Skeletal muscle satellite cell (primary cell): ENCODE data around the gene ZNF611.

ENCODE experiments used
- H3K27me3 ChIP-seq: 2 replicates; pipeline ENCODE4 v1.7.0; 2013; ENCODE audit warnings: low read length; ENCODE audit not compliant: control insufficient read depth, insufficient read depth
- H3K36me3 ChIP-seq: 2 replicates; pipeline ENCODE4 v1.7.0; 2013; ENCODE audit warnings: mild to moderate bottlenecking, control low read depth, low read length; ENCODE audit not compliant: insufficient read depth
- H3K4me1 ChIP-seq: 2 replicates; pipeline ENCODE4 v1.7.0; 2013; ENCODE audit warnings: low read length; ENCODE audit not compliant: control insufficient read depth, insufficient read depth
- H3K4me2 ChIP-seq: 2 replicates; pipeline ENCODE4 v1.7.0; 2013; ENCODE audit warnings: mild to moderate bottlenecking, low read length
- H3K4me3 ChIP-seq: 2 replicates; pipeline ENCODE4 v1.7.0; 2013; ENCODE audit warnings: low read length
- H3K9ac ChIP-seq: 2 replicates; pipeline ENCODE4 v1.7.0; 2013; ENCODE audit warnings: mild to moderate bottlenecking, low read depth, low read length, moderate library complexity
- H3K9me3 ChIP-seq: replicated peaks from 2 replicates; pipeline ENCODE4 v1.7.0; 2013; ENCODE audit warnings: mild to moderate bottlenecking, control low read depth, low read length

Gene ZNF611

DNA sequence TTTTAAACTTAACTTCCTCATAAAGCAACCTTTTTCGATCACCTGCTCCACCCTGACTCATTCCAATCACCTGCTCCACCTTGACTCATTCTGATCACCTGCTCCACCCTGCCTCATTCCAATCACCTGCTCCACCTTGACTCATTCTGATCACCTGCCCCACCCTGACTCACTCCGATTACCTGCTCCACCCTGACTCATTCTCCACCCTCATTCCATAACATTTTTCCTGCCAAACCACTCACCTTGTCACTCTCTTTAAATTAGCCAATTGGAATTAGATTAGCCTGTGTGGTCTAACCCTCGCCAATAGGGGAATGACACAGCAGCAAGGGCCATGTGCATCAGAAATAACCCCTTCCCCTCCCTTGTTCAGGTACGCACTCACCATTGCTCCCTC, 64.8 kb downstream of the ZNF611 start:
- Histone ChIP-seq H3K4me1 (peaks cover 3% of the 10 kb centered on the region), H3K4me2 (no peak overlapping the region)

DNA sequence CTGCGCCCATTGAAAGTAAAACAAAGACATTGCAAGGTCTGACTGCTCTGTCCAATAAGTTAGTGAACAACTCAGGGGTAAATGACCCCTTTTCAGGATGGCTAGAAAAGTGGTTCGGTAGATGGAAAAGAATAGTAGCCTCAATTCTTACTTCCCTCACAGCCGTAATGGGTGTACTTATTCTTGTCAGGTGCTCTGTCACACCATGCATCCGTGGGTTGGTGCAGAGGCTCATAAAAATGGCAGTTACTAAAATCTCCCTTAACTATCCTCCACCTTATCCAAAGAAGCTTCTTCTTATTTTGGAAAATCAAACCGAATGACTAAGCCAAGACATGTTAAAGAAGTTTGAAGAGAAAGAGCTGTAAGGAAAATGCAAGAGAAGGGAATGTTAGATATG, 65.3 kb downstream of the ZNF611 start:
- Histone ChIP-seq H3K36me3 (no peaks in the 10 kb centered on the region), H3K9ac (no peak overlapping the region), H3K9me3 (no peaks in the 10 kb centered on the region), H3K27me3 (no peaks in the 10 kb centered on the region), H3K4me3 (no peak overlapping the region), H3K4me1 (peaks cover 3% of the 10 kb centered on the region), H3K4me2 (no peak overlapping the region)

More for the DNA sequence above, 64.8 kb downstream of the ZNF611 start:
- H3K4me3 ChIP-seq = no peak overlapping the region
- H3K27me3 ChIP-seq = no peaks in the 10 kb centered on the region
- no peak overlapping the region for H3K9ac ChIP-seq
- no peaks in the 10 kb centered on the region for H3K36me3 ChIP-seq
- H3K9me3 ChIP-seq = no peaks in the 10 kb centered on the region

DNA sequence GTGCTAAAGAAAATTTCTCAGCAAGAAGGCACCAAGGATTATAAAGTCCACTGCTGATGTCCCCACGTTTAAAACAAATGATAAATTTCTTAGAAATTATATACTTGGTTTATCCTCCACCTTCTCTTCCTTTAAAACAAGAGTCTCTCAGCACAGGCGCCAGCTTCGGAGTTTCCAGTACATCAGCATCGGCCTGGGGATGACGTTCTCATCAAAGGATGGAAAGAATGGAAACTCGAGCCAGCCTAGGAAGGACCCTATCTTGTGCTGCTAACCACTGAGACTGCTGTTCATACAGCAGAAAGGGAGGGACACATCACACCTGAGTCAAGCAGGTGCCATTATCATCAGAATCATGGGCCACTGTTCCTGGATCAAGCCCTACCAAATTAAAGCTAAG, 66.9 kb downstream of the ZNF611 start:
- H3K4me3 ChIP-seq = no peak overlapping the region
- H3K4me1 ChIP-seq = peaks cover 3% of the 10 kb centered on the region
- H3K27me3 ChIP-seq = no peaks in the 10 kb centered on the region
- no peaks in the 10 kb centered on the region for H3K9me3 ChIP-seq
- H3K9ac ChIP-seq = no peak overlapping the region
- H3K36me3 ChIP-seq = no peaks in the 10 kb centered on the region
- H3K4me2 ChIP-seq = no peak overlapping the region

DNA sequence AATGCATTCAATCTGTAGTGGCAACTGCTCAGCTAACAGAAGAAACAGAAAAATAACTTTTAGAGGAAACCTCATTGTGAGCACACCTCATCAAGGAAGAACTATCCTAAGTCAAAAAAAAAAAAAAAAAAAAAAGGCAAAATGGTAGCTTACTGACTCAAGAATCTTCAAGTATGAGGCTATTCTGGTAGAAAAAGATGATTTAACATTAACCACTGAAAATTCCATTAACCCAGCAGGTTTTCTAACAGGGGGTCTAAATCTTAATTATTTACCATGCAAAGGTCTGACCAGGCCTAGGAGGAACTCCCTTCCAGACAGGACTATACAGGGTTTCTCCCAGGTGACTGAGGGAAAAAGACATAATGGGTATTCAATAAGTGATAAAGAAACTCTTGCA, 68.3 kb downstream of the ZNF611 start:
- H3K4me2 ChIP-seq = no peak overlapping the region
- H3K4me3 ChIP-seq = no peak overlapping the region
- H3K9ac ChIP-seq = no peak overlapping the region
- no peaks in the 10 kb centered on the region for H3K27me3 ChIP-seq
- H3K36me3 ChIP-seq = peaks cover 6% of the 10 kb centered on the region
- H3K9me3 ChIP-seq = no peaks in the 10 kb centered on the region
- peaks cover 3% of the 10 kb centered on the region for H3K4me1 ChIP-seq

DNA sequence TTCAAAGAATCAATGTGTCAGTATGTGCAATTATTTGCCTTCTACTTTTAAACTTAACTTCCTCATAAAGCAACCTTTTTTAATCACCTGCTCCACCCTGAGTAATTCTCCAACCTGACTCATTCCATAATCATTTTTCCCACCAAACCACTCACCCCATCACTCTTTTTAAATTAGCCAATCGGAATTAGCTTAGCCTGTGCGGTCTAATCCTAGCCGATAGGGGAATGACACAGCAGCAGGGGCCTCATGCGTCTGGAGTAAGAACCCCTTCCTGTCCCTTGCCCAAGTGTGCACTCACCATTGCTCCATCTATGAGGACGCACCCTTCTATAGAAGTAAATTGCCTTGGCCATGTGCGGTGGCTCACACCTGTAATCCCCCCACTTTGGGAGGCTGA, 69.3 kb downstream of the ZNF611 start:
- Histone ChIP-seq H3K4me2 (no peak overlapping the region), H3K9me3 (no peaks in the 10 kb centered on the region), H3K27me3 (no peaks in the 10 kb centered on the region), H3K36me3 (peaks cover 8% of the 10 kb centered on the region), H3K4me3 (no peak overlapping the region), H3K9ac (no peak overlapping the region), H3K4me1 (peaks cover 9% of the 10 kb centered on the region)

DNA sequence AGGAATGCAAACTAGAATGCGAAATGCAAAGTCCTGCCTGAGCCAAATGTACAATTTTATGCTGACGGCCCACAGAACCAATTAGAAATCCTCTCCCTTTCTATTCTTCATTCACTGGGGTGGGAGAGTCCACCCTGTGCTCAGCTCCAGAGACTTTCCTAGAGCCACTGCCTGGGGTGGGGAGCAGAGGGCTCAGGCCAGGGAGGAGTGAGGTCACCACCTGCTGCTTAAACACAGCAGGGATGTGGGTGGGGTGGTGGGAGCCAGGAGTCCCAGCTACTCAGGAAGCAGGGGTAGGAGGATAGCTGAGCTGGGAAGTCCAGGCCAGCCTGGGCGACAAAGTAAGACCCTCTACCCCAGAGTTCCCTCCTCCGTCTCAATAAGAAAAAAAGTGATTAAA, 69.8 kb downstream of the ZNF611 start:
- H3K4me1 ChIP-seq = peaks cover 9% of the 10 kb centered on the region
- no peak overlapping the region for H3K4me3 ChIP-seq
- no peak overlapping the region for H3K9ac ChIP-seq
- H3K9me3 ChIP-seq = no peaks in the 10 kb centered on the region
- no peak overlapping the region for H3K4me2 ChIP-seq
- no peaks in the 10 kb centered on the region for H3K27me3 ChIP-seq
- H3K36me3 ChIP-seq = peaks cover 11% of the 10 kb centered on the region

DNA sequence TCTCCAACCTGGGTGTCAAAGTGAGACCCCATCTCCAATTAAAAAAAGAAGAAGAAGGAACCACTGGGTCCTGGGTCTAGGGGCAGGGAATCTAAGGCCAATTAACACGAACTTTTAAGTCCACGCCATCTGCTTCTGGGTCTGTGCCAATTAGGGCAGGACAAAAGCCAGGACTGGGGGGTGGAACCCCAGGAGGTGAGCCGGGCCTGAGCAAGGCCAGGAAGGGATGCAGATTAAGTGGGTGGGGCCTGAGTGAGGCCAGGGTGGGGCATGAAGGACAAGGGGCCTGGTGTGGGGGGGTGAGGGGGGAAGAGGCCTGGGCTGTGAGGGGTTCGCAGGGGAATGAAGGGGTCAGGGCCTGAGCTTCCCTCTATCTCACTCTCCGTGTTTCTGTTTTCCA, 70.4 kb downstream of the ZNF611 start:
- Histone ChIP-seq H3K36me3 (peaks cover 14% of the 10 kb centered on the region), H3K9me3 (no peaks in the 10 kb centered on the region), H3K27me3 (no peaks in the 10 kb centered on the region)

DNA sequence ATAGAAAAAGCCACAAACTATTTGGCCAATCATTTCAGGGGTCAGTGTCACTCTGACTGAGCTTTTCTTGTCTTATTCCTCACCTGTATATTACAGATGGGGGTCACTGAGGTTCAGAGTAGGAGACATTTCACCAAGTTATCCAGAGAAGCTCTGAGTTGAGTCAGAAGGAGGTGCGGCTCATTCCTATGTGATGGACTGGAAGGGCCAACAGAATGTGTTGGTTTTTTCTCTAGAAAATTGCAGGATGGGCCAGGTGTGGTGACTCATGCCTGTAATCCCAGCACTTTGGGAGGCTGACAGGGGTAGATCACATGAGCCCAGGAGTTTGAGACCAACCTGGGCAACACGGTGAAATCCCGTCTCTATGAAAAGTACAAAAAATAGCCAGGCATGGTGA, 72.2 kb downstream of the ZNF611 start:
- Histone ChIP-seq H3K4me3 (no peak overlapping the region), H3K27me3 (no peaks in the 10 kb centered on the region), H3K4me1 (peaks cover 9% of the 10 kb centered on the region), H3K36me3 (peaks cover 26% of the 10 kb centered on the region), H3K4me2 (no peak overlapping the region), H3K9ac (no peak overlapping the region), H3K9me3 (no peaks in the 10 kb centered on the region)

More for the DNA sequence above, 70.4 kb downstream of the ZNF611 start:
- Histone ChIP-seq H3K4me2 (no peak overlapping the region), H3K4me1 (peaks cover 9% of the 10 kb centered on the region), H3K4me3 (no peak overlapping the region), H3K9ac (no peak overlapping the region)

DNA sequence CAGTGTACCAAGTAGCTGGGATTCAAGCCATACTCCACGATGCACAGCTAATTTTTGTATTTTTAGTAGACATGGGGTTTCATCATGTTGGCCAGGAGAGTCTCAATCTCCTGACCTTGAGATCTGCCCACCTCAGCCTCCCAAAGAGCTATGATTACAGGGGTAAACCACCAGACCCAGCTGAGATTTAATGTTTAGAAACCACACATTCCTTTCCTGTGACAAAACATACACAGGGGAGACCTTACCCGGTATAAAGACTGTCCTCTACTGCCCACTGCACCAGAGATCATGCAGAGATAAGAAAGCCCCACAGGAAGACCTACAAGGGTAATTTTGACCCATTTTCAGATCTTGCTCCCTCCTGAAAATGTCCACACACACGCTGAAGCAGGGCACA, 73.9 kb downstream of the ZNF611 start:
- Histone ChIP-seq H3K4me3 (no peak overlapping the region), H3K36me3 (peaks cover 29% of the 10 kb centered on the region), H3K9me3 (no peaks in the 10 kb centered on the region), H3K4me1 (peaks cover 9% of the 10 kb centered on the region), H3K9ac (no peak overlapping the region), H3K4me2 (no peak overlapping the region), H3K27me3 (no peaks in the 10 kb centered on the region)

DNA sequence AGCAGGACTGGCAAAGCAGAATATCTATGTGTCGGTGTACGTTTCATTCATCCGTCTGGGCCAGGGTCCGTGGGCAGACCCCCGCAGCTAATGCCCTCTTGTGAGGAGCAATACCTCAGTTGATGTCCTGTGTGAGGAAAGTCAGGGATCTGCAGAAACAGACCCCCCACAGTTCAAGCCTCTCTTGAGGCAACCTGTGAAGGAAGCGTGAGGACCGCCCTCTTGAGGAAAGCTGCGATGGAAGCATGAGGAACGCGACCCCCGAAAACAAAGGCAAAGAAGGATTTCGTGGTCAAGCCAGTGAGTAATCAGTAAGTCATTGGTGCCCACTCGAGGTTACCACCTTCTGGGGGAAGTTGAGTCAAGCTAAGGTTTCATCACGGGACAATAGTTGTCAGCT, 75.8 kb downstream of the ZNF611 start:
- Histone ChIP-seq H3K9me3 (no peaks in the 10 kb centered on the region), H3K27me3 (no peaks in the 10 kb centered on the region), H3K4me3 (no peak overlapping the region), H3K4me2 (no peak overlapping the region), H3K4me1 (peaks cover 6% of the 10 kb centered on the region), H3K36me3 (peaks cover 47% of the 10 kb centered on the region), H3K9ac (no peak overlapping the region)

DNA sequence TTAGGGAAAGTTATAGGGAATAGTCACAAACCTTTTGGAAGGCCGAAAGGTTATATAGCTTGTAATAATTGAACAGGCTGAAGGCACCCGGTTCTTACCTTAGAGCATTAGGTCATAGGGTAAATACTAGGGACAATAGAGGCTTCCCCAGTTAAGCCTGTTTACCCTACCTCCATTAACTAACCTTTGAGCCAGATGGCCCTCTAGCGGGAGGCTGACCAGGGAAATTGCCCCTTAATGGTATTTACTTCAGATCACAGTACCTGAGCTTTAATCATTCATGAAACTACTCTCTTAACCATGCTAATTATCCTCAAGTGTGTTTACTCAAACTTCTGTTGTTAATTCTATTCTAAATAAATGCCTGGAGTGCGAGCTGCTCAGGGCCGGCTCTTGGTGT, 76.2 kb downstream of the ZNF611 start:
- Histone ChIP-seq H3K27me3 (no peaks in the 10 kb centered on the region), H3K9ac (no peak overlapping the region), H3K4me1 (peaks cover 6% of the 10 kb centered on the region), H3K4me2 (no peak overlapping the region), H3K9me3 (no peaks in the 10 kb centered on the region), H3K4me3 (no peak overlapping the region), H3K36me3 (peaks cover 52% of the 10 kb centered on the region)

DNA sequence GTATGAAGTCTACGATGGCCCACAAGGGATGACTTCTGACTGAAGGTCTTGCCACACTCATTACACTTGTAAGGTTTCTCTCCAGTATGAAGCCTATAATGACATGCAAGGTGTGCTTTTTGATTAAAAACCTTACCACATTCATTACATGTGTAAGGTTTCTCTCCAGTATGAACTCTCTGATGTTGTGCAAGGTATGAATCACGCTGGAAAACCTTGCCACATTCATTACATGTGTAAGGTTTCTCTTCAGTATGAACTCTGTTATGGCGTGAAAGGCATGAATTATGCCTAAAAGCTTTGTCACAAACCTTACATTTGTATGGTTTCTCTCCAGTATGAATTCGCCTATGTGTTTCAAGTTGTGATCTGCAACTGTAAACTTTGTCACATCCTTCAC, 81.7 kb downstream of the ZNF611 start:
- Histone ChIP-seq H3K4me1 (peaks cover 11% of the 10 kb centered on the region), H3K4me2 (no peak overlapping the region), H3K27me3 (no peaks in the 10 kb centered on the region), H3K36me3 (peaks cover 55% of the 10 kb centered on the region), H3K9me3 (no peaks in the 10 kb centered on the region), H3K4me3 (no peak overlapping the region), H3K9ac (no peak overlapping the region)
